ENCODE measurements around the gene POU4F2.
"Not testable (repeated sequence)": the region's sequence is repeated elsewhere in the genome, so short reads cannot be mapped to it uniquely, and the experiment has no call there.

POU4F2 gene

DNA sequence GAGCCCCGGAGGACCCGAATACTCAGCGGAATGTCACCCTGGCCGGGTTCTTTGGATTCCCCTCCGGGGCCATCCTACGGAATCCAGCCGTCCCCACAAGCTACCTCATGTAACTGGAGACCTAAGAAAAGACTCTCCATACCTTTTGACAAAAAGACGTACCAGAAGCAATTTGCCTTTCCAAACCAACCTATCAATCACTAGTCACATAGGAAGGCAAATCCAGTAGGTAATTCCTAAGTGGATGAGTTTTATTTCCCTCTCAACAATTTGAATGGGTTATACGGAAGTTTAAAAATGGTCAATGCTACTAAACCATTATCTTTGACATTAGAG, 16.8 kb downstream of the POU4F2 start:
- DNase-seq (ENCODE audit: low read depth in 2 of 2), result no peak

DNA sequence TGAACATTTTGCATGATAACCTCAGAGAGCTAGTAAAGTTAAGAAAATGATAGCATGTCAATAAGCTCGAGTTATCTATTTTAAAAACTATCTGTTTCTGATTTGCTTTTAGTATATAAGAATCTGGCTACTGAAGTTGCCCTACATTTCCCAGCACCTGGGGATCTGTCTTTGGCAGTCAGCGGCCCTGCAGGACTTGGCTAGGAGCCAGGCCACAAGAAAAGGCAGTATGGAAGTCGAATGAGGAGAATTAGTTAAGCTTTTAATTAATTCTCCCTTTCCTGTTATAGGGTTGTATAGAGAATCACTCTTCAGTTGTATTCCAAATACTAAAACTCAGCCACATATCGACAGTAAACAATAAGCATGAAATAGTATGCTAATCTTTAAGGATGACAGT, 22.7 kb downstream of the POU4F2 start:
- DNase-seq (ENCODE audit: low read depth in 2 of 2), result no peak

DNA sequence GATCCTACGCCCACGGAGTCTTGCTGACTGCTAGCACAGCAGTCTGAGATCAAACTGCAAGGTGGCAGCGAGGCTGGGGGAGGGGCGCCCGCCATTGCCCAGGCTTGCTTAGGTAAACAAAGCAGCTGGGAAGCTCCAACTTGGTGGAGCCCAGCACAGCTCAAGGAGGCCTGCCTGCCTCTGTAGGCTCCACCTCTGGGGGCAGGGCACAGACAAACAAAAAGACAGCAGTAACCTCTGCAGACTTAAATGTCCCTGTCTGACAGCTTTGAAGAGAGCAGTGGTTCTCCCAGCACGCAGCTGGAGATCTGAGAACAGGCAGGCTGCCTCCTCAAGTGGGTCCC, 25.2 kb downstream of the POU4F2 start:
- not testable (repeated sequence) for DNase-seq (ENCODE audit: low read depth in 2 of 2)

DNA sequence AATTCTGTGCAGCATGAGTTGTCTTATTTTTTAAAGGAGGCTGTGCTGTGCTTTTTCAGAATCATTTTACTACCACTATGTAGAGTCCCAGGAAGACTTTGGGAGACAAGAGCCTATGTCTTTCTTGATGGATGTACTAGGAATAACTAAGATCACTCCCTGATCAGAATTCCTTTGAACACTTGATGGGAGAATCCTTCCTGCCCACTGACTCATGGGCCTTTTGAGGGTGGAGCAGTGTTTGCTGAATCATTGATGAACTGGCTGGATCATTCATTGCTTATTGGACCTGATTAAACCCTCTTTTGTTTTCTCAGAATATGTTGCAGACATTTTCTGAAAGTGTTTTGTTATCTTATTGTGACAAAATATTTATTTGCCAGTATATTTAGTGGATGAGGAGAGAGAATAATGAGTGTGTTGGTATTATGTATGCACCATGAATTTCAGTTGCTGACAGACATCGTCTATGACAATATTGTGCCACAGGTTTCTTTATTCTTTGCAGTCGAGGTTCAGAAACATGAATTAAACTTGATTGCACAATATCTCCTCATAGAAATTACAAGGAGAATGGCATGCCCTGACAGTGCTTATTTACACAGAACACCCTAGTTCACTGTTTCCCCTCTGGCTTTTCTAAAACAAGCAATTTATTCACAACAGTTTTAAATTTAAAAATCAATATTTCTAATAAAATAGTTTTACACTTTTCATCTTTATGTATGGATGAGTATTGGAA, 36.3 kb downstream of the POU4F2 start:
- no peak for DNase-seq (ENCODE audit: low read depth in 2 of 2)
